Colonic mucosa (tissue), 4 donors: ENCODE results near the gene SUPT20H. TPM values are rescaled to one million over a fixed set of nuclear protein-coding genes. Genes with fewer than 3 reads are reported as not detected.

Experiments
- DNase-seq: peaks from one replicate; pipeline ENCODE4 v3.0.0-alpha.2; 2020
- H3K27ac ChIP-seq: fragments of 200-600 bp; one replicate; pipeline ENCODE4 v1.8.0; 2021
- H3K27me3 ChIP-seq: fragments of 200-600 bp; one replicate; pipeline ENCODE4 v1.8.0; 2021
- H3K36me3 ChIP-seq: fragments of 200-600 bp; one replicate; pipeline ENCODE4 v1.8.0; 2021
- H3K4me1 ChIP-seq: fragments of 200-600 bp; one replicate; pipeline ENCODE4 v1.8.0; 2021; ENCODE audit warnings: mild to moderate bottlenecking
- H3K4me3 ChIP-seq: fragments of 200-600 bp; one replicate; pipeline ENCODE4 v1.8.0; 2021
- H3K9ac ChIP-seq, 2 donors: one replicate each; pipeline ENCODE4 v1.7.0; 2013; ENCODE audit warnings: control low read depth in 2 of 2, low read depth in 2 of 2, low read length in 2 of 2
- H3K9me3 ChIP-seq: fragments of 200-600 bp; one replicate; pipeline ENCODE4 v1.8.0; 2021
- intact Hi-C: fragments of 100-400 bp; cut with DNase I; formaldehyde crosslinking; loops from one replicate; pipeline ENCODE4 v1.14.1; 2022
- total RNA-seq, 2 donors: library from RNA; stranded (reverse); fragmentation: NEBNext Ultra II Directional in 1 of 2; extraction: Animal tissue kit (Norgen Biotek cat#: 25700) in 1 of 2; gene quantifications; one replicate each; pipeline ENCODE4 v1.2.1, GENCODE V29; 2021
- TF ChIP-seq, protein P1 (sequence below): fragments of 200-600 bp; IDR thresholded peaks from one replicate; pipeline ENCODE4 v1.8.0; 2022; ENCODE audit warnings: antibody characterized with exemption, mild to moderate bottlenecking
- donor health status: healthy.
- donor health status: DM: no; HTN: no; CAD: no.
- donor health status: DM: no; HTN: no; CAD: no.

The SUPT20H gene
- total RNA-seq, 2 donors from 2014 or later = 40.5 to 42.2 TPM

DNA sequence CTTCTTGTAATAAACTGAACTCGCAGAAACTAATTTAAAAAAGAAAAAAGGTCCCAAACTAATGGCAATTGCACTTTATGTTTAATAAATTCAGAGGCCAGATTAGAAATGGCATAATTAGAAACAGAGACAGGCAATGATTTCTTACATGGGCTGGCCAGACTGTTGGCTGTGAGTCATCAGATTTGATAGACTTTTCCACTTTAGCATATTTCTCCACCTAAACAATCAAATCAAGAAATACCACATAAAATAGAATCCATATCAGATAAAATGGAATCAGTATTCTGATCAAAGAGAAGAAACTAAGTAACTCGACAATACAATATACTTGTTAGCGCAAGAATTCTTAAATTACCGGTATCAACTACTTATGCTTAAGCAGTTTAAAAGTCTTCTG lies 29.9 kb downstream of the SUPT20H start:
- intact Hi-C loops = no loop called here
- Histone ChIP-seq H3K27ac (no peak overlapping the region), H3K9ac (no peak overlapping the region), H3K9me3 (no peaks in the 10 kb centered on the region), H3K36me3 (peaks cover 17% of the 10 kb centered on the region), H3K4me3 (no peak overlapping the region), H3K4me1 (no peaks in the 10 kb centered on the region), H3K27me3 (no peaks in the 10 kb centered on the region)
- TF ChIP-seq, protein P1, sequence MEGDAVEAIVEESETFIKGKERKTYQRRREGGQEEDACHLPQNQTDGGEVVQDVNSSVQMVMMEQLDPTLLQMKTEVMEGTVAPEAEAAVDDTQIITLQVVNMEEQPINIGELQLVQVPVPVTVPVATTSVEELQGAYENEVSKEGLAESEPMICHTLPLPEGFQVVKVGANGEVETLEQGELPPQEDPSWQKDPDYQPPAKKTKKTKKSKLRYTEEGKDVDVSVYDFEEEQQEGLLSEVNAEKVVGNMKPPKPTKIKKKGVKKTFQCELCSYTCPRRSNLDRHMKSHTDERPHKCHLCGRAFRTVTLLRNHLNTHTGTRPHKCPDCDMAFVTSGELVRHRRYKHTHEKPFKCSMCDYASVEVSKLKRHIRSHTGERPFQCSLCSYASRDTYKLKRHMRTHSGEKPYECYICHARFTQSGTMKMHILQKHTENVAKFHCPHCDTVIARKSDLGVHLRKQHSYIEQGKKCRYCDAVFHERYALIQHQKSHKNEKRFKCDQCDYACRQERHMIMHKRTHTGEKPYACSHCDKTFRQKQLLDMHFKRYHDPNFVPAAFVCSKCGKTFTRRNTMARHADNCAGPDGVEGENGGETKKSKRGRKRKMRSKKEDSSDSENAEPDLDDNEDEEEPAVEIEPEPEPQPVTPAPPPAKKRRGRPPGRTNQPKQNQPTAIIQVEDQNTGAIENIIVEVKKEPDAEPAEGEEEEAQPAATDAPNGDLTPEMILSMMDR = no peak
- DNase-seq = no peak

DNA sequence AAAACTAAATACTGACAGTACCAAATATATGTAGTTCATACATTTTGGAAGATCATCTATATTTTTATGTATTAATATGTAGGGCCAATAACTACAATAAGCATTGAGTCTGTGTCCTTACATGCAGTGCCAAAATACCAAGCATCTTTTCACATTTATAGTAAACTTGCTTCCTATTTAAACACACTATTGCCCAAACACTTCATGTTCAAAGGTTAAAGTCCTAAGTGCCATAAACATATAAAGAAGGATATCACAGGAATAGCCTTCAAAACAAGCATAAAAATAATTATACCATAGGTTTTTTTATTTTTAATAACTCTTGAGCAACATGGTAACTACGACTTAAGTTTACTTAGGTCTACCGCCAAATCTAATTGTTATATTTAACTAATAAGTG lies 31.8 kb downstream of the SUPT20H start:
- TF ChIP-seq, protein P1 = no peak
- no peak overlapping the region for H3K9ac ChIP-seq
- H3K36me3 ChIP-seq = peaks cover 23% of the 10 kb centered on the region
- intact Hi-C loops = no loop called here
- no peaks in the 10 kb centered on the region for H3K4me1 ChIP-seq
- no peaks in the 10 kb centered on the region for H3K27me3 ChIP-seq
- DNase-seq = no peak
- no peaks in the 10 kb centered on the region for H3K9me3 ChIP-seq
- H3K4me3 ChIP-seq = no peak overlapping the region
- H3K27ac ChIP-seq = no peak overlapping the region

DNA sequence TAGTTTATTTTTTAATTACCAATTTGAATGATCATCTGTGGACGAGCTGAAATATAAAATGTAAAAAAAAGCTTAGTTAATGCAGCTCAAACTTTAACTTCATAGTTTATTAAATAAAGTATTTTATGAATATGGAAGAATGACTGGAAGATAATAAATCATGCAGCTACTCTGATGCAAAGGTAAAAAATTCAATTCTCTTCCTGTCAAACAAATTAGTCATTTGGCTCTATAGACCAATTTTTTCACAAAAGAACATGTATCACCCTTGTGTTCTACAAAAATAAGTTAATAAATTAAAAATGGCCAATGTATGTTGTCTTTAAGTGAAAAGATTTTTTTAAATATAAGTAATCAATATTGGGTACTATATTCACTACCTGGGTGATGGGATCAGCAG lies 32.7 kb downstream of the SUPT20H start:
- peaks cover 14% of the 10 kb centered on the region for H3K36me3 ChIP-seq
- no peak overlapping the region for H3K9ac ChIP-seq
- no peaks in the 10 kb centered on the region for H3K9me3 ChIP-seq
- H3K4me3 ChIP-seq = no peak overlapping the region
- H3K4me1 ChIP-seq = no peaks in the 10 kb centered on the region
- TF ChIP-seq, protein P1 = no peak
- H3K27ac ChIP-seq = no peak overlapping the region
- no peak for DNase-seq
- intact Hi-C loops = no loop called here
- no peaks in the 10 kb centered on the region for H3K27me3 ChIP-seq

DNA sequence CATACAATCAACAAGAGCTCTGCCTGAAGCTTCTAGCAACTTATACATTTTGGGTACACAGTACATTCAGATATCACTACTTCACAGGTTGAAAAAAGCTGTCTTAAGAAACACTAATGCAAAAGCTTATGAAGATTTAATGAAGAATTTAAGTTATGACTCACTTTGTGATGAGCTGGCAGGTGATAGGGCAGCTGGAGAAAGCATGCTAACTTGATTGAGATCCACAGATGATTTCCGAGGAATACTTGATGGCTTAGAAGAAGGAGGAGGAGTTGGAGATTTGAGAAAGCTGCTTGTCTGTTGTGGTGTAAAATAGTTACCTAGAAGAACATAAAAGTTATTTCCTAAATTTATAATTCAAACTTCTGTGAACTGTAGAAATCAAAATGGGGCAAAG lies 35.6 kb downstream of the SUPT20H start:
- H3K36me3 ChIP-seq = peaks cover 13% of the 10 kb centered on the region
- TF ChIP-seq, protein P1 = no peak
- no peak for DNase-seq

DNA sequence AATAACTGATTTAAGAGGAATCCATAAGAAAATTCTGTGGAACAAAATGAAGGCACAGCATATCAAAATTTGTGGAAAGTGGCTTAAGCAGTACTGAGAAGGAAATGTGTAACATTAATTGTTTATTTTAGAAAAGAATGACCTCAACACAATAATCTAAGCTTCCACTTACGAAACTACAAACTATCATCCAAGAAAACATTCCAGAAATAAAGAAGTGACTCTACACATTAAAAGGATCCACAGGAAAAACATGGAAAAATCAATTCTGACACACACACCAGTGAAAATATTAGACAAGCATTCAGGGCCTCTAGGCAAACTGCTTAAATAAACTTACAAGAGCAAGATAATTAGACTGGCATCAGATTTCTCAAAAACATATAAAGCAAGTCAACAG lies 44.9 kb downstream of the SUPT20H start:
- TF ChIP-seq, protein P1 = no peak
- no peak overlapping the region for H3K9ac ChIP-seq
- peaks cover 5% of the 10 kb centered on the region for H3K36me3 ChIP-seq
- no peaks in the 10 kb centered on the region for H3K9me3 ChIP-seq
- H3K27me3 ChIP-seq = no peaks in the 10 kb centered on the region
- no peak overlapping the region for H3K4me3 ChIP-seq
- no peaks in the 10 kb centered on the region for H3K4me1 ChIP-seq
- H3K27ac ChIP-seq = no peak overlapping the region
- no peak for DNase-seq
- intact Hi-C loops = no loop called here

More for the DNA sequence above, 35.6 kb downstream of the SUPT20H start:
- H3K4me3 ChIP-seq = no peak overlapping the region
- no peaks in the 10 kb centered on the region for H3K9me3 ChIP-seq
- no peak overlapping the region for H3K27ac ChIP-seq
- no peaks in the 10 kb centered on the region for H3K27me3 ChIP-seq
- H3K9ac ChIP-seq = no peak overlapping the region
- H3K4me1 ChIP-seq = no peaks in the 10 kb centered on the region
- intact Hi-C loops = no loop called here

DNA sequence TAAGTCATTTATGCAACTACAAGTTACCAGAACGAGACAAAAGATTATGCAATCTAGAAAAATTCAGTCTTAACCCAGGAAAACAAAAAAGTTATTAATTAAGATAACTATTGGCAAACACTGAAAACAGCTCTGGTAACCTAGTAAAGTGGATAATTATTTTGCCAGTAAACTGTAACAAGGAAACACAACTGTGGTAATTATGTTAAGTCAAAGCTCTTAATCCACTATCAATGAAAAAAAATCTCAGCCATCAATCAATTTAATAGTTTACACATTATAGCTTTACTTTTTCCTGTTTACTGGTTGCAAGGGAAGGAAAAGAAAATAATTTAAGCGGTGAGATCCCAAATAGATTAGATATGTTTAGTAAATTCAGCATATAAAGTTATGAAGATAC lies 47.7 kb downstream of the SUPT20H start:
- H3K4me3 ChIP-seq = no peak overlapping the region
- DNase-seq = no peak
- TF ChIP-seq, protein P1 = no peak
- intact Hi-C loops = no loop called here
- H3K27ac ChIP-seq = no peak overlapping the region
- no peak overlapping the region for H3K9ac ChIP-seq
- no peaks in the 10 kb centered on the region for H3K4me1 ChIP-seq
- peaks cover 15% of the 10 kb centered on the region for H3K36me3 ChIP-seq
- H3K27me3 ChIP-seq = no peaks in the 10 kb centered on the region
- H3K9me3 ChIP-seq = no peaks in the 10 kb centered on the region
